HG03175 (cell line): ENCODE measurements around the gene UBA6.
A peak's percentile ranks its signal among the peaks of the same experiment; 100 is the strongest.
"Not testable (repeated sequence)": the region's sequence is repeated elsewhere in the genome, so short reads cannot be mapped to it uniquely, and the experiment has no call there.

ENCODE experiments used
- ATAC-seq: cut with Tn5 transposase; IDR thresholded peaks from one replicate; pipeline ENCODE4 v1.9.1; 2021; ENCODE audit warnings: mild to moderate bottlenecking, moderate library complexity; ENCODE audit not compliant: unreplicated experiment

UBA6 gene

DNA sequence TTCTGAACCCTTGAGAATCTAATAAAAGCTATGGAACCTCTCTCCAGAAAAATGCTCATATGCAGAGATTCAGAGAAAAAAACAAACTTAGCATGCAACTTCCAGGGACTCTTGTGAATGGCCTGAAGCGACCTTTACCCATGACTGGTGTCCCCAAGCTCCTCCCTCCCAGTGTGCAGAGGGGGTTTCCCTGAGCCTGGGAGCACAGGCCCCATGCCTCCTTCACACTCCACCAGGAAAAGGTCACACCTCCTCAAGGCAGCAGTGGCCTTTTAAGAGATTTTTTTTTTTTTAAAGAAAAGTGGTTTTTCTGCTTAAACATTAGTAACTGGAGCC, 13.3 kb upstream of the UBA6 start:
- ATAC-seq: no peak

DNA sequence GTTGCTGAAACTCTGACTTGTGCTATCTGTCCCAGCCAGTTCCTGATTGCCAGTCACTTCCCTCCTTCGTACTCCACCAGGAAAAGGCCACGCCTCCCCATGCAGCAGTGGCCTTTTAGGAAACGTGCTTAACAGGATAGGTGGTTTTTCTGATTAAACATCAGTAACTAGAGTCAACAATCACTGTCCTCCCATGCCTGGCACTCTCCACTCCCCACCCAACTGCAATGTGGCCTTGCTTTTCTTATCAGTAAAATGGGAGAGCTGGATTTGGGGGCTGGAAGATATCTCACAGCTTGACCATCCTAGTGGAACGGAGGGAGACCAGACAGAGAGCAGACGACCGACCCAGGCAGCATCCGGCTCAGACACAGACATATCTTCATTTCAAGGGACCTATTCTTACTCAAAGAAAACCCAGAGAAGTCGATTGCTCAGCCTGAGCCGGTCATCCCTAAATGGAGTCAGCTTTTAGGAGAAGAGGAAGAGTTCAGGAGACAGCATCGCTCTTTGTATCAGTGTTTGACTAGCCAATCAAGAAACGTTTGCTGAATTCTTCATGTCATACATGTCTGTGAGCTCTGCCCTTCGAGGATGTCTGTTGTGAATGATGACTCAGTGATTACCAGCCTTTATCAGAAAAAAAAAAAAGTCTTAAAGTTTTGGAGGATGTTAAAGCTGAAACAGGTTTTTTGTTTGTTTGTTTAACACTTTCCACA, 12.7 kb upstream of the UBA6 start:
- ATAC-seq: no peak

DNA sequence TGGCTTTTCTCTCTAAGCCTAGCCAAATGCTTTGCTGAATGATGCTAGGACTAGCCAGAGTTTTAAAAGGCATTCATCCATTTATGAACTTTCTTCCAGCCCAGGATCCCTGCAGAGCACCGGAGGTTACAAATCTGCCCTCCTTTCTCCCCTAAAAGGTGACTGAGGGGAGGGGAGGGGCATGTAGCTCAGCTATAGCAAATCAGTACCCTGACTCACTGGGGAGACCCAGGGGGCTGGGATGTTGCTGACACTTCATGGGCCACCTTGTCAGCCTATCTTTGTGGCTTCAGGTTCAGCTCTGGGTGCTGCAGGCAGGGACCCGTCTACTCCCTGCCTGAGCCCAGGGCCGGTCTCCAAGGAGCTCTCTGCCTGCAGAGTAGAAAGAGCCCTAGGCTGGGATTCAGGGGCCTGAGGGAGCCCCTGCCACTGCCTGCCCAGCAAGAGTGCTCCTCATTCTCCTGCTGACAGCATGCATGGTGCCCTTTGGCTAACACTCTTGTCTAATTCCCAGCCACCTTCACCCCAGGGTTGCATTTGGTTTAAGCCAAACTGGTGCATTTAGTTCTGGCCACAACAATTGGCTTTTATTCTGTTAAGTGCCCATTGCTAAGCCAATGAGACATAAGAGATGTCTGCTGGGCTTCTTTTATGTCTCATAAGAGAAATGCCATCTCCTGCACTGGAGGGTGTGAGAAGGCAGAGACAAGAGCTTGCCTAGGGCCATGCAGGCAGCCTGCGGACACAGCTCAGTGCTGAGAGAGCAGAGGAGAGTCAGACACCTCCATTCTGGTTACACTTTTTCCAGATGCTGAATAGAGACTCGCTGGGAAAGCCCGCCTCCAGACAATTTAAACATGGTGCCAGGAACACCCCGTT, 11.9 kb upstream of the UBA6 start:
- ATAC-seq: no peak

DNA sequence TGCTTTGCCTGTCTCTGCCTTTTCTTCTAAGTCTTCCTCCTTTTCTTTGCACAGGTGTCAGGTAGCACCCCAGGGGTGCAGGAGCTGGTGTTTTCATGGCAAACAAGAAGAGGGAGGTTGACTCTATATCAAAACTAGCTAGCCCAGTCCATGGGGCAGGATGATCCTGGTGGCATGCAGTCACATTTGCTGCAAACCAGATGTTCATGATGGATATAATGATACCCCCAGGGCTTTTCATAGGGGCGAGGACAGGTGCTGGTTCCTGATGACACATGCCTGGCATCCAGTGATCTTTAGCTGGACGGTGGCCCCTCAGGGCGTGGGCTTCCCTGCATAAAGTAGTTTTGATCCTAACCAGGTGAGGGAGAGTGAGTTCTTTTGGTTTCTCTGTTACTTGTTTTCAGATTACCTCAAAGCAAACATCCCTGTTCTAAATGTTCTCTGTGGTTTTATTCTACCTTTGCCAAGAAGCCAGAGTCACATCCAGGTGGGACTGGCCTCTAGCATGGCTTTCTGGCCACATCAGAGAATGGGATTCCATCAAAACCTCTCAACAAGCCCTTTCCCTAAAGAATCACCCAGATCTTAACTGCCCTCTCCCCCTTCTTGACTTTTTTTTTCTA, 11.2 kb upstream of the UBA6 start:
- ATAC-seq: no peak

DNA sequence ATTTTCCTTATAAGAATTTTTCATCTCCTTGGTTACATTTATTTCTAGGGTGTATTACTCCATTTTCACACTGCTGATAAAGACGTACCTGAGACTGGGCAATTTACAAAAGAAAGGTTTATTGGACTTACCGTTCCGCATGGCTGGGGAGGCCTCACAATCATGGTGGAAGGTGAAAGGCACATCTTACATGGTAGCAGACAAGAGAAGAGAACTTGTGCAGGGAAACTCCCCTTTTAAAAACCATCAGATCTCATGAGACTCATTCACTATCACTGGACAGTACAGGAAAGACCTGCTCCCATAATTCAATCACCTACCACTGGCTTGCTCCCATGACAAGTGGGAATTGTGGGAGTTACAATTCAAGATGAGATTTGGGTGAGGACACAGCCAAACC, 5.7 kb upstream of the UBA6 start:
- ATAC-seq: not testable (repeated sequence)

DNA sequence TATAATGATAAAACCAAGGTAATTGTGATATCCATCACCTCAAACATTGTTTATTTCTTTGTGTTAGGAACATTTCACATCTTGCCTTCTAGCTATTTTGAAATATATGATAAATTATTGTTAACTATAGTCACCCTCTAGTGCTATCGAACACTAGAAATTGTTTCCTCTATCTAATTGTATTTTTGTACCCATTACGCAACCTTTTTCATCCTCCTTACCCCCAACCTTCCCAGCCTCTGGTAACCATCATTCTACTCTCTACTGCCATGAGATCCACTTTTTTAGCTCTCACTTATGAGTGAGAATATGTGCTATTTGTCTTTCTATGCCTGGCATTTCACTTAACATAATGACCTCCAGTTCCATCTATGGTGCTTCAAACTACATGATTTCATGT, 3.9 kb upstream of the UBA6 start:
- no peak for ATAC-seq

DNA sequence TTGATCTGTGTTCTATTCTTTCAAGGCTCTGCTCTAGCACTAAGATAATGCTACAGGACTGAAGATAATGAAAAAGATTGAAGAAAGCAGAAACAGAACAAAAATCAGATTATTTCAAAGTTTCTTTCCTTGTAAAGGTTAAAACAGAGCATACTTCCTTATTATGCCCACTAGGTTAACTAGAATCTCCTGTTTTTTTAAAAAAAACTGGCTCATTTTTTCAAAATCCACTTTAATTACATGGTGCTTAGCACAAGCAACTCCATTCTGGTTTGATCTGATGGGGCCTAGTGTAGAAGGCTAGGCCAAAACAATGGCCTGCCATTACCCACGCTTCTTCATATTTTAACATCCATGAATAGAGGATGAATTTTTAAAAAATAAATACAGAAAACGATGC, 1.2 kb upstream of the UBA6 start:
- ATAC-seq: no peak

DNA sequence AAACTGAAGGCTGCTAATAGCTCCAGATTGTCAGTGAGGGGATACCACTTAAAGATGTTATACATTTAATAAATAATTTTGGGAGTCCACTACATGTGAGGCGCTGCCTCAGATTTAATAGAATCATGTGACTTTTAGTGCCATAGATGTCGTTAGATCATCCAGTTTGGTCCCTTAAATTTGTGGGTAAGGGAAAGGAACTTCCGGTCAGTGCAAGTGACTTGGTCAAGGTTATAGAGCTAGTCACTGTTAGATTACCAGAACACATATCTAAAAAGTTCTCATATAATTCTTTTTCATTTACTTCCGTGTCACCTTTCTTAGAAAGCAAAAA, 529 bp upstream of the UBA6 start:
- peak; percentile 11 for ATAC-seq

DNA sequence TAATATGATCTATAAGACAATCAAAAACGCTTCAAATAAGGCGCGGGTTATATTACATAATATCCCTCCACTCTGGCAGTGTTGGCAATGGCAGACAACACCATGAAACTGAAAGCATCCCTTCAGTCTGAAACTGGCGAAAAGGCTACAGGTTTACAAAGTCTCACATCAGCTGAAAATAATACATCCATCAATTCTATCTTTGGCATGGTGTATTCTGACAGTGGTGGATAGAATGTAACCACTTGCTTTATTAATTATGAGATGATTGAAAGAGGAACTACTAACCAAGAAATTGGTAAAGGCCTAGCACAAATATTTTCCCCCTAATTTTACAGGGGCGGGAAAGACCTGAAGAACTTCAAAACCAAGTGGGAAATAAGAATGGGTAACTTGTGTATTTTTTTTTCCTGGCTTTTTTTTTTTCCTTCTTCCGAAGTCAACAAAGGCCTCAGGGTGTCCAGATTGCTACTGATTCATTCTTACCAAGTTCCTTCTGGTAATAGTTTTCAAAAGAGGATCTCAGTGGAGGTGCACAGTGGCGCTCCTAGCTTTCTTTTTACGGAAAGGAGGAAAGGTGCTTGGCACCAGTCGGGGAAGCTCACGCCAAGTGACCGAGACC, 728 bp downstream of the UBA6 start:
- ATAC-seq: peak; percentile 24

DNA sequence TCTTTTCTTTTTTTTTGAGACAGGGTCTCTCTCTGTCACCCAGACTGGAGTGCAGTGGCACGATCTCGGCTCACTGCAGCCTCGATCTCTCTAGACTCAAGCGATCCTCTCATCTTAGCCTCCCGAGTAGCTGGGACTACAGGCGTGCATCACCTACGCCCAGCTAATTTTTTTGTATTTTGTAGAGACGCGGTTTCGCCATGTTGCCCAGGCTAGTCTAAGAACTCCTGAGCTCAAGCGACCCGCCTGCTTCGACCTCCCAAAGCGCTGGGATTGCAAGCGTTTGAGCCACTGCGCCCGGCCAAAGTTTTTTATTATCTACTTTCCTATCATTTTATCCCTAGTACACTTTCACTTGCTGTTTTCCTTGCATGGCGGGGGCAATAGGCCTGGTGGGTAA, 1.4 kb downstream of the UBA6 start:
- ATAC-seq: no peak

DNA sequence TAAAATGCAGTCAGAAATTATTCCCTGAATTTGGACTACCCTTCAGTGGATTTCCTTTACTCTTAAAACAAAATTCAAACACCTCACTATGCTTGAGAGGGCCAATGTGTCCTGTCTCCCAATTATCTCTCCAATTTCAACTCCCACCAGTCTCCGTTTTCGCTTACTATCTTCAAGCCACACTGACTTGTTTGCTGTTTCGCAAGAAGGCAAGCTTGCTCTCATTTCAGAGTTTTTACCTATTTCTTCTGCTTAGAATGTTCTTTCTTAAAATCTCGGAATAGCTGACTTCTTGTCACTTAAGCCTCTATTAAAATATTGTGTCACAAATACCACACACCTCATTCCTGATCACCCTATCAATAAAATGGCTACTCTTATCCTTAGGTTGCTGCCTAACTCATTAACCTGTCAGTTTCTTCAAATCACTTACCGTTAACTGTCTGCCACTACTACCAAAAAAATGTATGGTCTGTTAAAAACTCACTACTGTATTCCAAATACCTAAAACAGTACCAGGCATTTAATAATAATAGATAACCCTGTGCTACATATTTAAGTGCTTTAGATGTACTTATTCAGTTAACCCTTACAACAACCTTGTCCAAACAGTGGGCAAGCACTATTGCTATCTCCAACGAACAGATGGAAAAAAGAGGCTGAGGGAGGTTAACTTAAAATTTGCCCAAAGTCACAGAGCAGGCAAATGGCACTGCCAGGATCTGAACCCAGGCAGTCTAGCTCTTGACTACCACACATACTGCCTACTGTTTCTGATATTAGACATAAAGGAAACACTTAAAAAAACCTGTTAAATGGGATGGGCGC, 2.9 kb downstream of the UBA6 start:
- no peak for ATAC-seq

DNA sequence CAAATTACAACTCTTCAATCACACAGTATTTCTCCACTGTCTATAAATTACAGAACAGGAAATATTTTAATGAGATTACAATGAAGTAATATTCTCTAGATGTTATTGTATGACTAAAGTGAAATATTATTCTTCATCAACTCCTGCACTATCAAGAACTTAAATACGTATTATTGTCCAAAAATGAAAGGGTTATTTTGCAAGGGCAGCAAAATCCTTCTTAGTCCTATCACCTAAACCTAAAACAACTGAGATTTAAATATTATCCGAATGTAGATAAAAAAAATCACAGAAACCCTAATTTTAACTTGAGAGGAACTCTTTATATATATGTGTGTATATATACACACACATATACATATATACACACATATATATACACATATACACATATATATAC, 4.9 kb downstream of the UBA6 start:
- no peak for ATAC-seq

DNA sequence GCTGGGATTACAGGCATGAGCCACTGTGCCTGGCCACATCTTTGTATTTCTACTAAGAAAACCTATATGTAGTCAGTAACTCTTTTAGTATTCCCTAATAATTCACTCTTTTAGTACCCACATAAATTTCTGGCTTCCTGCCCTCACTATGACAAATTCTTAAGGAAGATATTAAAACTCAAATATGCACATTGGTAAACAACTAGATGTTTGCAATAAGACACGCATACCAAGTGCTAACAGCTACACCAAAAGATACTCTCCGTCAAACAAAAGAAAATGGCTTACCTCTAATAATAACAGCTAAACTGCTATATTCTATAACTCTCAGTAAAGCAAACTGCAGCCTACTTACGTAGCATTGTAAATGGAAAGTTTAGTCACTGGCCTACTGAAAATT, 6.3 kb downstream of the UBA6 start:
- ATAC-seq: no peak

DNA sequence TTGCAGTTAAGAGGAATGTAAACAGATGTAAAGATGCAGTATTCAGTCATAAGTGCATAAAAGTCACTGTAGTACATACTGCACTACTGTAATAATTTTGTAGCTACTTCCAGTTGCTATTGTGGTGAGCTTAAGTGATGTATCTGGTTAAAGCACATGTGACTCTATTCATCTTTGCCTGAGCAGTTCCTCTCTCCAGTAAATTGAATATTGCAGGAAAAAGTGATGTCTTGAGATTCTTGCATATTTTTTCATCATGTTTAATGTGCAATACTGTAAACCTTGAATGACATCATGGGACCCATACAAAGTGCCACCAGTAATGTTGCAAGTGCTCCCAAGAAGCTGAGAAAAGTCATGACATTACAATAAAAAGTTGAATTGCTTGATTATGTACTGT, 9.6 kb downstream of the UBA6 start:
- no peak for ATAC-seq

DNA sequence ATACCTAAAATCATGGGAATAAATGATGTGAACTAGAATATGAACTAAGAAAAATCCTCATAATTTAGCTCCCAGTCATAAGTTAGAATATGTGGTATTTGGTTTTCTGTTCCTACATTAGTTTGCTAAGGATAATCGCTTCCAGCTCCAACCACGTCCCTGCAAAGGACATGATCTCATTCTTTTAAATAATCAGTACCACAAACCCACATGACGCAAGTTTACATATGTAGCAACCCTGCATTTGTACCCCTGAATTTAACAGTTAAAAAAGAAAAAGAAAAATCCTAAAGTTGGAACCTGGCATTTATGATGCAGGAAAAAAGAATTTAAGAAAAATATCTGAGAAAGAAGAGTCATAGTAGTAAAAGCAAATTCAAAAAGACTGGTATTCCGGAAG, 13.3 kb downstream of the UBA6 start:
- no peak for ATAC-seq

DNA sequence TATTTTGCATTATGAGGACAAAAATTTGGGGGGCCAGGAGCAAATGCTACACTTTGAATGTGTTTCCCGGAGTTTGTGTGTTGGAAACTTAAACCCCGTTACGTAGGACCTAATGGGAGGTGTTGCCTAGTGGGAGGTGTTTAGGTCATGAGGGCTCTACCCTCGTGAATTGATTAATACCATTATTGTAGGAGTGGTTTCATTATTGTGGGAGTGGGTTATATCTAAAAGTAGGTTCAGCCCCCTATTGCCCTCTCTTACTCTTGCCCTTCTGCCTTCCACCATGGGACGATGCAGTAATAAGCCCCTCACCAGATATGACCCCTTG, 15.5 kb downstream of the UBA6 start:
- no peak for ATAC-seq

DNA sequence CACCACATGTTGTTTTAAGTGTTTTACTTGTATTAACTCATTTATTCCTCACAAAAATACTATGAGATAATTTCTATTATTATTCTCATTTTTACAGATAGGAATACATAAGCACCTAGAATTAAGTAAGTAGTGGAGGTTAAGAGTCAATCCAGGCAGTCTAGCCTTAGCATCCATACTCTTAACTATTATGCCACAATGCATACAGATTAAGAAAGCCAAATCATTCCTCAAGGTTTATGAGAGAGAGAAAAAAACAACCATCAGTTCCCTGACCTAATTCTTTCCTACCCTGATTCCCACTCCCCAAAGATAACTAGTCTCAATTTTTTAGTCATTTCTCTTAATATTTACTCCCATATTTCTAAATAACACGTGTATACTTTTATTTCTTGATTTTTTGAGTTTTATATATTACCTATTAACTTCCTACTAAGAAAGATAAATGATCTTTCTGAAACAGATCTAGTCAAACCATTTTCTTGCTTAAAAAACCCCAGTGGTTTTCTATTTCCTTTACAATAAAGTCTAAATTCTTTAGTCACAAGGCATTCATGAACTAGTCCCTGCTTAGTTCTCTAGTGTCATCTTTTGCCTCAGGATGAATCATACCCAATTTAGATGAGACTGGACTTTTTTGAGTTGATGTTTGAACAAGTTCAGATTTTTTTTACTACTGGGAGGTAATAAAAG, 16.0 kb downstream of the UBA6 start:
- ATAC-seq: no peak

DNA sequence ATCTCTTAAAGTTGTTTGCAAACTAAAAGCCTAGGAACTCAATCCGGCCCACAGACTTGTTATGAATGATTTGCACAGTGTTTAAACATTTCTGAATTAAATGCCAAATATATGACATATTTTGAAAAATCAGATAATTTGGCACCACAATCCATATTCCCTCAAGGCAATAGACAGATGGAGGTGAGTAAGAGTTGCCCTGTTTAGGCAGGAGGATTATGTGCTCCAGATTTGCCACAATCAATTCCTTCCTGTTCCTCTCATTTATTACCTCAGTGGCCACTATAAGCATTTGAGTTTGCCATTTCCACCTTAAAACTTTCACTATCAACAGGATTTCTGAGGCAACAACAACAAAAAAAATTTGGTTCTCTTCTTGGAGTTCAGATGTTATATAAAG, 18.7 kb downstream of the UBA6 start:
- no peak for ATAC-seq

DNA sequence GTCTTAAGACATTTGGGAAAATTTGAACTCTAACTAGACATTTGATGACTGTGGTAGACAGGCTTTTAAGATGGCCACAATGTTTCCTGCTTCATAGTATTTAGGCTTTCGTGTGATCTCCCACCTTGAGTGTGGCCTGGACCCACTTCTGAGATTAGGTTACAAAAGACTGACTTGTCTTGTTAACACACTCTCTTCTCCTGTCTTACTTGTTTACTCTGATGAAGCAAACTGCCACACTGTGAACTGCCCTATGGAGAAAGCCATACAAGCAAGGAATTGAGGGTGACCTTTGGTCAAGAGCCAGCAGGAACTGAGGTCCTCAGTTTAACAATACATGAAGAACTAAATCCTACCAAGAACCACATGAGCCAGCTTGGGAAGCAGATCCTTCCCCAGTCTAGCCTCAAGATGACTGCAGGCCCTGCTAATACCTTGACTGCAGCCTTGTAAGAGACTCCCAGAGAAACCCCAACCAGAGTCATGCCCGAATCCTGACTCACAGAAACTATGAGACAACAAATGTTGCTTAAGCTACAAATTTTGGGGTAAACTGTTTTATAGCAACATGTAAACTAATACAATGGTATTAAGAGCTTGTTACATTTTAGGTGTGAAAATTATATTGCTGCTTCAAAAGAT, 20.3 kb downstream of the UBA6 start:
- ATAC-seq: no peak

DNA sequence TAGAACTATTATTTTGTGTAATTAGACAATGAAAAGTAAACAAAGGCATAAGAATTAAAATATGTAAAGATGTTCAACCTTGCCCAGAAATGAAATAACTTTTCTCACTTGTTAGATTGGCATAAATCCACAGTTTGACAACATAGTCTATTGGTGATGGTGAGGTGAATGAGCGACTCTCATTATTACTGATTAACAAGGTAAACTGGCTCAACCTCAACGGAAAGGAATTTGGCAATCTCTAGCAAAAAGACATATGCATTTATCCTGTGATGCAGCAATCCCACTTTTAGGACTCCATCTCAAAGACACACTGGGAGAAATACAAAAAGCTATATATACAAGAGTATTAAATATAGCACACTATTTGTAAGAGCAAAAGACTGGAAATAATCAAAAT, 22.3 kb downstream of the UBA6 start:
- no peak for ATAC-seq
